ENCODE data around the gene AP1M2.

DNA sequence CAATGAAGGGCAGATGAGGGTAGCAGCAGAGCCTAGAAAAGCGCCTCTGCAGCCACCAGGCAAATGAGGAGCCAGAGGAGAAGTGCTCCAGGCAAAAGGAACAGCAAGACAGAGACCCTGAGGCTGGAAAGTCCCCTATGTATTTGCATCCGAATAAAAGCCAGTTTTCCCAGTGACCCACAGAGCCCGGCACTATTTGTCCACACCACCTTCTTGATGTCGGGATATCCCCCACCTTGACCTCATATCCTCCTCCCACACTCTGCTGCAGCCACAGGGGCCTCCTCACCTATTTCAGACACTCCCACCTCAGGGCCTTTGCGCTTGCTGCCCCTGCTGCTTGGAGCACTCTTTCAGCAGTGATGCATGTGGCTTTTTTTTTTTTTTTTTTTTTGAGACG is 36.8 kb downstream of the AP1M2 start:
- TF ChIP-seq, protein P1, sequence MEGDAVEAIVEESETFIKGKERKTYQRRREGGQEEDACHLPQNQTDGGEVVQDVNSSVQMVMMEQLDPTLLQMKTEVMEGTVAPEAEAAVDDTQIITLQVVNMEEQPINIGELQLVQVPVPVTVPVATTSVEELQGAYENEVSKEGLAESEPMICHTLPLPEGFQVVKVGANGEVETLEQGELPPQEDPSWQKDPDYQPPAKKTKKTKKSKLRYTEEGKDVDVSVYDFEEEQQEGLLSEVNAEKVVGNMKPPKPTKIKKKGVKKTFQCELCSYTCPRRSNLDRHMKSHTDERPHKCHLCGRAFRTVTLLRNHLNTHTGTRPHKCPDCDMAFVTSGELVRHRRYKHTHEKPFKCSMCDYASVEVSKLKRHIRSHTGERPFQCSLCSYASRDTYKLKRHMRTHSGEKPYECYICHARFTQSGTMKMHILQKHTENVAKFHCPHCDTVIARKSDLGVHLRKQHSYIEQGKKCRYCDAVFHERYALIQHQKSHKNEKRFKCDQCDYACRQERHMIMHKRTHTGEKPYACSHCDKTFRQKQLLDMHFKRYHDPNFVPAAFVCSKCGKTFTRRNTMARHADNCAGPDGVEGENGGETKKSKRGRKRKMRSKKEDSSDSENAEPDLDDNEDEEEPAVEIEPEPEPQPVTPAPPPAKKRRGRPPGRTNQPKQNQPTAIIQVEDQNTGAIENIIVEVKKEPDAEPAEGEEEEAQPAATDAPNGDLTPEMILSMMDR (conservative IDR thresholded peaks at IDR 0.05) = no peak
- no peak for TF ChIP-seq EZH2 (IDR thresholded peaks at IDR 0.05; ENCODE audit: low read depth)

Measured in PC-9 (cell line).